GM06990 (cell line): Measurements from ENCODE around the gene POR.

Experiments used
- DNase-seq: peaks from one replicate; pipeline ENCODE4 v3.0.0-alpha.2; 2011; ENCODE audit not compliant: insufficient read length; ENCODE audit errors: extremely low read depth
- H3K27me3 ChIP-seq: replicated peaks from 2 replicates; pipeline ENCODE4 v1.6.0; 2011; ENCODE audit warnings: low read length; ENCODE audit not compliant: control insufficient read depth, insufficient read depth
- H3K36me3 ChIP-seq: 2 replicates; pipeline ENCODE4 v1.5.1; 2011; ENCODE audit warnings: low read length; ENCODE audit not compliant: control insufficient read depth, insufficient read depth
- H3K4me3 ChIP-seq: replicated peaks from 2 replicates; pipeline ENCODE4 v1.5.1; 2011; ENCODE audit warnings: low read depth, mild to moderate bottlenecking, control low read depth, low read length
- TF ChIP-seq, protein P1 (sequence below): IDR thresholded peaks from 2 replicates; pipeline ENCODE4 v1.5.1; 2011; ENCODE audit warnings: low read length, control low read depth, mild to moderate bottlenecking, inconsistent platforms; ENCODE audit not compliant: insufficient read depth, poor library complexity, severe bottlenecking

The POR gene

DNA sequence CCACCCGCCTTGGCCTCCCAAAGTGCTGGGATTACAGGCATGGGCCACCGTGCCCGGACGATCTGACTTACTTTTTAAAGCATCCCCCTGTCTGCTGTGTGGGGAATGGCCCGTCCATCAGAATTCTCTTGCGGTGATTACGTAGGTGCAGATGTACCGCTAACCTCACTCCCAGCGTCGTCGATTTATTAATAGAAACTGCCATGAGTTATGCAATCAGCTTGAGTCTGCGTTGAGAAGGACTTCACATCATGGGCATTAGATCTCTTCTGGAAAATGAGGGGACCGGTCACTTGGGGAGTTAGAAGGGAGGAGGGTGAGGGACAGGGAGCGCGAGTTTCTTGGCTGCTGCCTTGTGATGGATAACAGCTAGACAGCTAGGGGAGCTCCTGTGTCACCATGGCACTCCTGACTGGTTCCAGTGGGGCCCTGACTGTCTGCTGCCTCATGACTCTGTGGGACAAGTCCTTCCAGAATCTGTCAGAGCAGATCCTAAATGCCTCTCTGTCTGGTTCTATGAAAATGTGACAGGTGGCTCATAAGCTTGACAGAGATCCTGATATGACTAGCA is 35.2 kb downstream of the POR start:
- H3K27me3 ChIP-seq = no peaks in the 10 kb centered on the region
- peaks cover 1% of the 10 kb centered on the region for H3K36me3 ChIP-seq
- TF ChIP-seq, protein P1, sequence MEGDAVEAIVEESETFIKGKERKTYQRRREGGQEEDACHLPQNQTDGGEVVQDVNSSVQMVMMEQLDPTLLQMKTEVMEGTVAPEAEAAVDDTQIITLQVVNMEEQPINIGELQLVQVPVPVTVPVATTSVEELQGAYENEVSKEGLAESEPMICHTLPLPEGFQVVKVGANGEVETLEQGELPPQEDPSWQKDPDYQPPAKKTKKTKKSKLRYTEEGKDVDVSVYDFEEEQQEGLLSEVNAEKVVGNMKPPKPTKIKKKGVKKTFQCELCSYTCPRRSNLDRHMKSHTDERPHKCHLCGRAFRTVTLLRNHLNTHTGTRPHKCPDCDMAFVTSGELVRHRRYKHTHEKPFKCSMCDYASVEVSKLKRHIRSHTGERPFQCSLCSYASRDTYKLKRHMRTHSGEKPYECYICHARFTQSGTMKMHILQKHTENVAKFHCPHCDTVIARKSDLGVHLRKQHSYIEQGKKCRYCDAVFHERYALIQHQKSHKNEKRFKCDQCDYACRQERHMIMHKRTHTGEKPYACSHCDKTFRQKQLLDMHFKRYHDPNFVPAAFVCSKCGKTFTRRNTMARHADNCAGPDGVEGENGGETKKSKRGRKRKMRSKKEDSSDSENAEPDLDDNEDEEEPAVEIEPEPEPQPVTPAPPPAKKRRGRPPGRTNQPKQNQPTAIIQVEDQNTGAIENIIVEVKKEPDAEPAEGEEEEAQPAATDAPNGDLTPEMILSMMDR = no peak
- DNase-seq = no peak
- no peak overlapping the region for H3K4me3 ChIP-seq

DNA sequence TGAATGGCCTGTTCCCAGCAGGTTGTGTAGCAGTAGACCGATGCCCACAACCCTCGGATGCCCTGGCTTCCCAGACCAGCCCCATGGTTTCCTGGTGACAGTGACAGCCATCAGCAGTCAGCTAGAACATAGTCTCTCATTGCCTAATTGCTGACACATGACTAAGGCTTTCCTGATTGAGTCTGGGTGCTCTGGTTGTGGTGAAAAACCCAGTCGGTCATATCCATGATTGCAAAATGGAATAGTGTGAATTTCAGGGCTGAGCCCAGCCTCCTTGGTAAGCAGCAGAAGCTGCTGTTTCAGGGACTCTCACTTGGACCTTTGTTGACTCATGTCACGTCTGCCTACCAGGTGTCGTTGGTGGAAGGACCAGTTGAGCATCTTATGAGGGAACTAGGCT is 36.6 kb downstream of the POR start:
- Histone ChIP-seq H3K4me3 (no peak overlapping the region), H3K36me3 (peaks cover 6% of the 10 kb centered on the region), H3K27me3 (no peaks in the 10 kb centered on the region)
- TF ChIP-seq, protein P1 = no peak
- no peak for DNase-seq

DNA sequence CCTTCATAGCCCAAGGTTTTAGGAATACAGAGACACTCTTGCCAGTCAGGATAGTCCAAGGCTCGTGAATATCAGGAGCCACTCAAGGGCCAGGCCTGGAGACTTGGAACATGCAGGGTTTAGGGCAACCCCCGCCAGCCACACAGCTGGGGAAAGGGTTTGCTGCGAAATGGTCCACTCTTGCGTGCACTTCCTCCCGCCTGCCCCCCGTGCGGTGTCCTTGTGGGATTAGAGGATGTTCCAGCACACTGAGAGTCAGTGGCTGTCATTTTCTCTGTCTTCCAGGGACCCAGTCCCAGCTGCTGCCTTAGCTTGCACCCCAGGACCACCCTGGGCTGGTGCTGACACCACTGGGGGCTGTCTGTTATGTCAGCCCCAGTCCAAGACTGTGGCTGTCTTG is 38.5 kb downstream of the POR start:
- TF ChIP-seq, protein P1 = no peak
- H3K36me3 ChIP-seq = peaks cover 11% of the 10 kb centered on the region
- DNase-seq = no peak
- H3K27me3 ChIP-seq = no peaks in the 10 kb centered on the region
- no peak overlapping the region for H3K4me3 ChIP-seq

DNA sequence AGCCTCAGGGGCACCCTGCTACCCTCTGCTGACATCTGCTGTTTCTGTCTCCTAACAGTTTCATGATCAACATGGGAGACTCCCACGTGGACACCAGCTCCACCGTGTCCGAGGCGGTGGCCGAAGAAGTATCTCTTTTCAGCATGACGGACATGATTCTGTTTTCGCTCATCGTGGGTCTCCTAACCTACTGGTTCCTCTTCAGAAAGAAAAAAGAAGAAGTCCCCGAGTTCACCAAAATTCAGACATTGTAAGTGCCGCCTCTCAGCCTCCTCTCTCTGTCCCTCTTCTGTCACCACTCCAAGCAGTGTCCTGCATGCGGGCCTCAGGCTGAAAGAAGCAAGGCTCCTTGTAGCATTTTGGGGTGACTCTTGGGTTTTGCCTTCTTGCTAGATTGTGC is 39.0 kb downstream of the POR start:
- DNase-seq = no peak
- Histone ChIP-seq H3K27me3 (no peaks in the 10 kb centered on the region), H3K4me3 (no peak overlapping the region), H3K36me3 (peaks cover 11% of the 10 kb centered on the region)
- TF ChIP-seq, protein P1 = no peak

DNA sequence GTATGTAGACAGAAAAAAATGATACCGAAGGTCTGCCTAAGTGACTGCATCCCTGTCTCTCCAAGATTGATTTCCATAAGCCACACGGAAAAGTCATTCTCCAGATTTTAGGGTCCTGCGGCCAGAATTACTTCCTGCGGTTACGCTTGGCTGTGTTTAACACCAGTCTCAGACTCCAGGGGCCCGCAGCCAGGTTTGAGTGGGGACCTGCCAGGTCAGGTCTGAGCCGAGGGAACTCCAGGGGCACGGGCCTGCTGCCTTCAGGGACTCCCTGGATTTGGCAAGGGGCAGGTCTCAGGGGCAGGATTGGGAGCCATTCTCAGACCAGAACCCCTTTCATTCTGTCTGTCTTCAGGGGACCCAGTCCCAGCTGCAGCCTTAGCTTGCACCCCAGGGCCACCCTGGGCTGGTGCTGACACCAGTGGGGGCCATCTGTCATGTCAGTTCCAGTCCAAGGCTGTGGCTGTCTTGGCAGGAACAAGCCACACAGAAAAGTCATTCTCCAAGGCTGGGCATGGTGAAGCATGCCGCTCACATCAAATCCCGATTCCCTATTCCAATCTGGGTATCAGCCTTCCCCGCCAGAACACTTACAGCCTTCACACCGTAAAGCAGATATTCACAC is 40.5 kb downstream of the POR start:
- peaks cover 11% of the 10 kb centered on the region for H3K36me3 ChIP-seq
- H3K27me3 ChIP-seq = no peaks in the 10 kb centered on the region
- no peak overlapping the region for H3K4me3 ChIP-seq
- TF ChIP-seq, protein P1 = no peak
- DNase-seq = no peak
